ENCODE data around the gene WHRN.

WHRN gene

DNA sequence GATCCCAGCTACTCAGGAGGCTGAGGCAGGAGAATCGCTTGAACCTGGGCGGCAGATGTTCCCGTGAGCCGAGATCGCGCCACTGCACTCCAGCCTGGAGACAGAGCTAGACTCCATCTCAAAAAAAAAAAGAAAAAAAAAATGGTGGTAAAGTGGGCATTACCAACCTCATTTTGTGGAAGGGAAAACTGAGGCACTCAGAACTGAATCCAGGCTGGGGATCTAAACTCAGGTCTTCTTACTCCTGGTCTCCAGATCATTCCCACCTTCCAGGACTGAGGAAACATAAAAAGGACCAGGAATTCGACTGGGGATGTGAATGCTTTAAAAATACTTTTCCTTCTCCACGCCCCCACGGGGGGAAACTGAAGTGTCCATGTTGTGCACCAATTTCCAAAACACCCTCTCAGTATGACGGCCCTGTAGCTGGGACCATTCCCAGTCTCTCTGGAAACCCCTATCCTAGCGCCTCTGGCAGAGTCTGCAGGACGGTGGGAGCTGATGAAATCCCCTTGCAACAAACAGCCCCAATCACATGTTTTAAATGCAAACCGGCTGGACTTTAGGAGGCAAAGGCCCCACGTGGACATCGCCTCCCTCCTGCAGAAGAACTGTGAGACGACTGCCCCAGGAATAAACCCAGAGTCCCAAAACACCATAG, 108.6 kb downstream of the WHRN start:
- no peak for DNase-seq
- in situ Hi-C loops (cut with MboI; ENCODE audit: low pct_unique_long_range_greater_than_20kb, low sequenced_read_pairs) = no loop called here

DNA sequence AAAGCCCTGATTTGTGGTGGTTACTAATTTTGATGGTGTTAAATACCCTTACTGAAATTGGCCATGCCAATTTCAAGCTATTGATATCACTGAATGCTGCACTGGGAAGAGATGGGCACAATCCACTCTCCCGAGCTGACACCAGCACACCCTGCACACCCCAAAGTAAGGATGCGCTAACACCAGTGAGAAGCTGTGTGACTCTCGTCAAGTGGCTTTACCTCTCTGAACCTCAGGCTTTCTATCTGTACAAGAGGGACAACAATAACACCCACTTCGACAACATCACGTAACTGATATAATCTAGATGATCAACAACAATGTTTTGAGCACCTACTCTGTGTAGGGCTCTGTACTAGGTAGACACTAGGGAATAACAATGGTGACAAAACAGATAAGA, 109.5 kb downstream of the WHRN start:
- DNase-seq = no peak
- in situ Hi-C loops (cut with MboI; ENCODE audit: low pct_unique_long_range_greater_than_20kb, low sequenced_read_pairs) = no loop called here

DNA sequence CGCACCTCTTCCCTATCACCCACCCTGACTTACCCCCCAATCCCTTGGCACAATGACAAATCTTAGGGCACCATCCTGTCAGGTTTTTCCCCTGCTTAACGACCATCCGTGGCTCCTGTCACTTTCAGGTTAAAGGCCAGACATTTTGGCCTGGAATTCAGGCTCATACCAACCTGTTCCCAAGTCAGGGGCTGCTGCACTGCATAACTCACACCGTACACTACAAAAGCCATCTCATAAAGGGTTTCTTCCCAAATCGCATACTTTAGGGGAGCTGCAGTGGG, 110.0 kb downstream of the WHRN start:
- no peak for DNase-seq
- in situ Hi-C loops (cut with MboI; ENCODE audit: low pct_unique_long_range_greater_than_20kb, low sequenced_read_pairs) = no loop called here

DNA sequence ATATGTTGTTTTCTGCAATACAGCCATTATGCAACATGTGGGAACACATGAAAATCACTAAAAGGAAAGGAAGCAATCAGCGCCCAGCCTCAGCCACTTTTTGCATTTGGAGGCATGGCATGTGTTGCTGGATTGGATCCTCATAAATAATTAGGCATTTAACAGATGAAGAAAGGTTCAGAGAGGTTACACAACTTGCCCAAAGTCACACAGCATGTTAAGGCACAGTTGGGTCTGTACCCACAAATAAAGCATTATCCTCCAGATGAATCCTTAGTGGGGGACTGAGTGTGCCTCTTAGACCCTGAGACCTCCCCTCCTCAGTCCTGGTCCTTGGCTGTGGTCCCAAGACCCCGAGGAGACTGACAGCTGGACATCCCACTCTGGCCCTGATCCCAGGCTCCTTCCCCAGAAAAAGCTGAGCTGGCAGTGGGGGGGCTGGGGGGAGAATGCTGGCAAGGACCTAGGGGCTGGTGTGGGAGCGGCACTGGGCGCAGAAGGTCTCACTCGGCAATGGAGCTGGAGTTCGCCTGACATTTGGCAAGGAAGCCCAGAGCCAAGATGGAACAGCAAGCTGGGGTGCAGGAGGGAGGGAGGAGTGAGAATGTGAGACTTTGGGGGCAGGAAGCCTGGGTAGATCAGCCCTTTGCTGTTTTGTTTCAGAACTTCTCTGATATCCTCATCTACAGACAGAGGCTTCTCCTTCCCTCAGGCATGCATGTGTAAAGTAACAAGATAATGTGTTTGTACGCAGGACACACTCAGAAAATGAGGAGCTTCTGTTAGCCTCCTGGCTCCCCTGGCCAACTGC, 110.5 kb downstream of the WHRN start:
- DNase-seq = no peak
- in situ Hi-C loops (cut with MboI; ENCODE audit: low pct_unique_long_range_greater_than_20kb, low sequenced_read_pairs) = no loop called here

DNA sequence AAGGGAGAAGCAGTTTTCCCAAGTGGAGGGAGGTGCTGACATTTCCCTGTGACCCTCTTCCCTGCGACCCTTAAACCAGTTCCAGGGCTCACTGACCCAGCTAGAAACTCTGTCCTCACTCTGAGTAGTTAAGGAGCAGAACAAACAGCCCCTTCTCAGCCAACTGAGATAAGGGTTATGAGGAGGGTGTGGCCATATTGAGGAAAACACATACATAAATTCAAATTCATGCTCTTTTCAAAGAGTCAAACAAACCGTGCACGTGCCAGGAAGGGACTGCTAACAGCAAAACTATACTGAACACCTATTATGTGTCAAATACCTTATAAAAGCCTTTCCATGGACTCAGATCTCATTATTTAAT, 112.5 kb downstream of the WHRN start:
- in situ Hi-C loops (cut with MboI; ENCODE audit: low pct_unique_long_range_greater_than_20kb, low sequenced_read_pairs) = no loop called here
- no peak for DNase-seq

DNA sequence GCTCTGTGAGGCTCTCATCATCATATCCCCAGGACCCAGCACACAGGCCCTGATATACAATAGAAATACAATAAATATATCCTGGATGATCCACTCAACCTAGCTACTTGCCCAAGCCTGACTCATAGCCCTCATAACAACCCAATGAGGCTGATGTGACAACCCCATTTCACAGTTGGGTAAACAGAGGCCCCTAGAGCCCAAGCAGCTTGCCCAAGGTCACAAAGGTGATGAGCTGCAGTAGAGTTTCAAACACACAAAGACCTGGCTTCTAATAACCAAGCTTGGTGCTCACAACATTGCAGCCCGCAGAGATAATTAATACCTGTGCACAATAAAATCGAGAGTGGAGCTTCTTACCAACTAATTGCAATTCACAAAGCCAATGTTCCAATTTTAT, 114.3 kb downstream of the WHRN start:
- no peak for DNase-seq
- in situ Hi-C loops (cut with MboI; ENCODE audit: low pct_unique_long_range_greater_than_20kb, low sequenced_read_pairs) = no loop called here

DNA sequence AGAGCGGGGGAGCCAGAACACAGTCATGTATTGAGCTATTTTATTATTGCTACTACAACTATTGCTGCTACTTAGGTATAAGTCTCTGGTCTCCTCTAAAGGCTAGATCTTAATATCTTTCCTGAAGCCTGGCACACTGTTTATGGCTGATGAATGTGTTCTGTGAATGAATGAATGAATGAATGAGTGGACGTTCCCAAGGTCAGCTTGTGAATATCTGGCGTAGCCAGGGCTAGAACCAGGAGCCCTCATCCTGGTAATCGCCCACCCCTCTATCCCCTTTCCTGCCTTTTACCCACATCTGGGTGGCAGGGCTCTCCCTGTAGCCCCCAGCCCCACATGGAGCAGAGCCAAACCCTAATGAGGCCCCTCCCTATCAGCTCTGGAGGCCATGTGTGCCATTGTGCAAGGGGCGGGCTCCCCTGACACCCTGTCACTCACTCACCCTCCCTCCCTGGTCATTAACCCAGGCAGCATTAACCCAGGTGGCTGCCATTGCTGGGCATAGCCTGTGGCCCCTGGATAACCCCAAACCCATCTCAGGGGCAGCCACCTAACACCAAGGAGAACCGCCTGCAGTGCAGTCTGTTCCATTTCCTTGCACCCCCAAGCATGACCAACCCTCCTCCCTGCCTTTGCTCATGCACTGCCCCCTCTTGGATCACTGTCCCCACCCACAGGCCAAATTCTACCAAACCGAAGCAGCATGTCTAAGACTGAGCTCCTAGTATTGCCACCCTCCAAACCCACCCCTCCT, 115.5 kb downstream of the WHRN start:
- DNase-seq = peak; percentile 31
- in situ Hi-C loops (cut with MboI; ENCODE audit: low pct_unique_long_range_greater_than_20kb, low sequenced_read_pairs) = no loop called here

DNA sequence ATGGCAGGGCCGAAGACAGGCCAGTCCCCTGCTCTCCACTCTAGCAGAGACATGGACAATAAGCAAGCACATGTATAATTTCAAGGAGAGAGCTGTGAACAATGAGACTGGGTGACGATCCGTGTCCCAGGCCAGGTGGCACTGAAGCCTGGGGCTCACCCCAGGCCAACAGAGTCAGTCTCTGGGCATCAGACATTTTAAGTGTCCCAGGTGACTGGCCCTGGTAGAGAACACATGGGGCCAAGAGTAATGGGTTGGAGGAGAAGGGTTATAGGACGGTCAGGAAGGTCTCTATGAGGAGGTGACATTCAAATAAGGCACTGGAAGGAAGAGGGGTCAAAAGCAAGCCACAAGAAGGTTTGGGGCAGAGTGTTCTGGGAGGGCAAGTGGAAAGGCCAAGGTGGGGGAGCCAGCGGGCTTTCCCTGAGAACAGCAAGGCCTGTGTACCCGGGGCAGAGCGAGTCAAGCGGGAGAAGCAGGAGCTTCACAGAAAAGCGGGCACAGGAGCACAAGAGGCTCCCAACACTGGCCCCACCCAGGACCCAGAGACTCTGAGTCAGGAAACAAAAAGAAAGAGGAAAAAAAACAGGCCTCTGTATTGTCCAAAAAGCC, 116.4 kb downstream of the WHRN start:
- DNase-seq = no peak
- in situ Hi-C loops (cut with MboI; ENCODE audit: low pct_unique_long_range_greater_than_20kb, low sequenced_read_pairs) = no loop called here

DNA sequence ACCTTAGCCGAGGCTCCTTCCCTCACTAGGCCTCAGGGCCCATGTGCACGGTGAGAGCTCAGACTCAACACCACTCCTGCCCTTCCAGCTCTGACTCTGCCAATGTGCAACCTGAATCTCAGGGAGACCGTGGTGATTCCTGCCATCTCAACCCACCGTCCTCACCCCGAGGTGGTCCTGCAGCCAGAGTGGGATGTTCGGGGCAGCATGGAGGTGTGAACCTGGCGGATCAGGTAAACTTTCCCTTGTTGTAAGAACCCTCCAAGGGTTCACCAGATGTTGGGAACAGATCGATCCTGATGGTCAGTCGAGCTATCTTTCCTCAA, 117.0 kb downstream of the WHRN start:
- no peak for DNase-seq
- in situ Hi-C loops (cut with MboI; ENCODE audit: low pct_unique_long_range_greater_than_20kb, low sequenced_read_pairs) = no loop called here

DNA sequence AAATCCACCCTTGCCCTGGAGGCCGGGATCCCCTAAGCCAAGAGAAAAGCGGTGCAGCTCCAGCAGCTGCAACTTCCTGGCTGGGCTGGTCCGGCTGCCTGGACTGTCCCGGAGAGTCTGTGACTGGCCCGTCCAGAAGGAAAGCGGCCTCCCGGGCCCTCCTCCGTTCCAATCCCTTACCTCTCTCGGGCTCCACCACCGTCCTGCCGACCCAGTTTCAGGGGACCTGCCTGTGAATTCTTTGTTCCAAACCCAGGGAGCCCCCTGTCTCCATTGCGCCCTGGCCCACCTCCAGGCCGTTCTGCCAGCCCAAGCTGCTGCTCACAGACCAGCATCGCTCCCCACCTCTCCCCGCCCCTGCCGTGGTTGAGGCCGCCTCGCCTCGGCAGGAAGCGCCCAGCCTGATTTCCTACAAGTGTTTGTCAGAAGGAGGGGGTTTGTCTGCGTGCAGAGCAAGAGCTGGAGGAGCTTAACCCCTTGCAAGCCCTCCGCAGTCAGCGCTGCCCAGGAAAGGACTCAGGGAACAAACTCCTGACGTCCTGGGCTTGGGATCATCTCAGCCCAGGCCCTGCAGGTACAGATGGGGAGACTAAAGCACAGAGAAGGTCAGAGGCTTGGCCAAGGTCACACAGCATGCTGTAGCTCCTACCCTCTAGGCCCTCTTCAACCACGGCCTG, 117.5 kb downstream of the WHRN start, which contains the start of gene AKNA:
Gene AKNA, minus strand, starts transcription at position 303 of the 677 bp plus-strand sequence. CDS start 6,649 bp downstream, outside the sequence.
- DNase-seq = peak; percentile 88
- in situ Hi-C loops (cut with MboI; ENCODE audit: low pct_unique_long_range_greater_than_20kb, low sequenced_read_pairs) = no loop called here

DNA sequence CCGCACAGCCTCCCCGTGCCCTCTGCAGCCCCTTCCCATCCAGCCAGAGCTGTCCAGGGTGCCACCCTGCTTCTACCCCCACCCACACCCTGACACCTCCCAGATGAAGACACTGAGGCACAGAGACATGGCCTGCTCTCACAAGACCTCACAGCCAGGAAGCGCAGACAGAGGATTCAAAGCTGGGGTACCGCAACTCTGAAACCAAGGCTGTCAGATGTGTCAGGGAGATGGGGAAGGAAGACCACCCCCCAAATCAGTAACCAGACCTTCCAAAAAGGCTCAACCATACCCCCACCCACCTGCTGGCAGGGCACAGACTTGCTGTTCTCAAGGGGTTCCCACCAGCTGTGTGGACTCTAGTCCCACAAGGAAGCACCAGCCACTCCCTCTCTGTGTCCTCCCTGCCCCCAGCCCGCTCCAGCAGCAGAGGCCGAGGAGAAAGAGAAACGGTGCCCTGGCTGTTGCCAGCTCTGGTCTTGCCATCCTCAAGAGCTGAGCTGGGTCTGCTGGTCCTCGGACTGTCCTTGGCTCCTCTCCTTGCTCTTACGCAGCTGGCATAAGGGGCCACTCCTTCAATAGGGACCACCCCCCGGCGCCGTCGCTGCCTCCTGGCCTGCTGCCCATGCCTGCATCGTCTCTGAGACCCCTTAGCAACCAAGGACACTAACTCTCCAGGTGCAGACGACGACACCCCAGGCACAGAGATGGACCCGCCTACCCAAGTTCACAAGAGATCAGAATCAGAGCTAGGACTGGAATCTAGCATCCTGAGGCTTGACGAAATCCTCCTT, 118.2 kb downstream of the WHRN start:
- in situ Hi-C loops (cut with MboI; ENCODE audit: low pct_unique_long_range_greater_than_20kb, low sequenced_read_pairs) = no loop called here

DNA sequence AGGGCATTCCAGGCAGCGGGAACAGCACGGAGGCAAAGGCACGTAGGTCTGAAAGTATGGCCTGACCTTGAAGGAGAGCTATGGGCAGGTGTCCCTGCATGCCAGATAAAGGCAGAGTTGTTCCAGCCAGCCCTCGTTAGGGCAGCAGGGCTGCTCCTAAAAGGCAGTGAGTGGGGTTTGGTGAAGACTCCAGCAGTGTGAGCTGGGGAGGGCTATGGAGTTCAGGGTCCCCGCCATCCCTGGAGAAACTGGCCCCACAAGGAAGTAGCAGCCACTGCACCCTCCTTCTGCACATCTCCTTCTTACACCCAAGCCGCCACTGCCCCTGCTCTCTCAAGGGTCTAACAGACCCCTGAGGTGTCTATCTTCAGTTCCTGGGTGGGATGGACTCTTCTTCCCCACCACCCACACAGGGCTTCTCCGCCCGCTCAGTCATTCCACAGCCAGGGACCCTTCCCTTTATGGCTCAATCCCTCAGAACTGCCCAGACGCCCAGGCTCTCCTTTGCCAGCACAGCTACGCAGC, 118.8 kb downstream of the WHRN start:
- no peak for DNase-seq
- in situ Hi-C loops (cut with MboI; ENCODE audit: low pct_unique_long_range_greater_than_20kb, low sequenced_read_pairs) = no loop called here

More for the DNA sequence above, 118.2 kb downstream of the WHRN start:
- DNase-seq = peak; percentile 34

DNA sequence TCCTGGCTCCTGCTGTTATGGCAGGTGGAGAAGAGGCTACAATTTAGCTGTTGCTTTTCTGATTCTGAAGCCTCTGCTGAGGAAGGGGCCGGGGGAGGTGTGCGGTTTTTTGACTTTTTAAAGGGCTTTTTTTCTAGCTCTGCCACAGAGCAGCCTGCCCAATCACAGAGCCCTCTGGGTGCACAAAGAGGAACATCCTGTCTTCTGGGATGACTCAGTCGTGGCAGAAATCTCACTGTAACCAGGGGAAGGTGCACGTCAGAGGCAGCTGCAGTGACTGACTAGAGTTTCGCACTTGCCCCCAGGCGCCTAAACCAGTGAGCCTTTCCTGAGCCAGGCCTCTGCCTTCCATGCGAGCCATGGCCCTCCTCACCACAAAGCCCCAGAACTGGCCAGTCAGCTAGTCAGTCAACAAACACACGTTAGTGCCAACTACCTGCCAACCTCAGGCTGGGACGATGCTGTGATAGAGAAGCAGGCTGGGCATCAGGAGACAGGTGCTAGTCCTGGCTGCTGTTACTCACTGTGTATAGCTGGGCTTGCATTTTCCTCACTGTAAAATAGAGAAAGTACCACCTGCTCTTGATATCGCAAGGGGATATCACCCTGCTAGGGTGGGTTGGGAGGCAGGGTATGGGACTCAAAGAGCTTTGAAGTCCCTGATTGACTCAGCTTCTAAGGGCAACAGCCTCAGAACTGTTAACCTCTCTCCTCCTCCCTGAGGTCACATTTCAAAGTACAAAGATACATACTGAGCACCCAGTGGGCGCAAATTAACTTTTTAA, 119.7 kb downstream of the WHRN start:
- peak; percentile 97 for DNase-seq
- in situ Hi-C loops (cut with MboI; ENCODE audit: low pct_unique_long_range_greater_than_20kb, low sequenced_read_pairs) = no loop called here

DNA sequence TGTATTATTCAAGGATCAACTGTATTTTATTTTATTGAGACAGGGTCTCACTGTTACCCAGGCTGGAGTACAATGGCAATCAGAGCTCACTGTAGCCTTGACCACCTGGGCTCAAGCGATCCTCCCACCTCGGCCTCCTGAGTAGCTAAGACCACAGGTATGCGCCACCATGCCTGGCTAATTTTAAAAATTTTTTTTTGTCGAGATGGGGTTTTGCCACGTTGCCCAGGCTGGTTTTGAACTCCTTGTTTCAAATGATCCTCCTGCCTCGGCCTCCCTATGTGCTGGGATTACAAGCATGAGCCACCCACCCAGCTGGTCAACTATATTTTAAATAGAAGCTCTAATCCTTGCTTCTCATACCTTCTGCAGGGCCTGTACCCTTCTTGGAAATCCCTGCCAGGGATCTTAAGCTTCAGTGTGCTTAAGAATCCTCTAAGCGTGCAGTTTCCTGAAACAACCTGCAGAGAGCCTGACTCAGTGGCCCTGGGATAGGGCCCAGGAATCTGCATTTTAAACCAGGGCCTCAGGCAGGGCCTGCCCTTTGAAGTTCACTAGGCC, 120.4 kb downstream of the WHRN start:
- in situ Hi-C loops (cut with MboI; ENCODE audit: low pct_unique_long_range_greater_than_20kb, low sequenced_read_pairs) = no loop called here
- no peak for DNase-seq

DNA sequence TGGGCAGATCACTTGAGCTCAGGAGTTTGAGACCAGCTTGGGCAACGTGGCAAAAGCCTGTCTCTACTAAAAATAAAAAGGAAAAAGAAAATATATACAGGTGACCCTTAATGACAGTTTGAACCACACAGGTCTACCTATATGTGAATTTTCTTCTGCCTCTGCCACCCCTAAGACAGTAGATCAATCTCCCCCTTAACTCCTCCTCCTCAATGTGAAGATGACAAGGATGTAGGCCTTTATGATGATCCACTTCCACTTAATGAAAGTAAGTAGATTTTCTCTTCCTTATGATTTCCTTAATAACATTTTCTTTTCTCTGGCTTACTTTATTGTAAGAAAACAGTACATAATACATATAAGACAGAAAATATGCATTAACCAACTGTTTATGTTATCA, 120.9 kb downstream of the WHRN start:
- DNase-seq = no peak

DNA sequence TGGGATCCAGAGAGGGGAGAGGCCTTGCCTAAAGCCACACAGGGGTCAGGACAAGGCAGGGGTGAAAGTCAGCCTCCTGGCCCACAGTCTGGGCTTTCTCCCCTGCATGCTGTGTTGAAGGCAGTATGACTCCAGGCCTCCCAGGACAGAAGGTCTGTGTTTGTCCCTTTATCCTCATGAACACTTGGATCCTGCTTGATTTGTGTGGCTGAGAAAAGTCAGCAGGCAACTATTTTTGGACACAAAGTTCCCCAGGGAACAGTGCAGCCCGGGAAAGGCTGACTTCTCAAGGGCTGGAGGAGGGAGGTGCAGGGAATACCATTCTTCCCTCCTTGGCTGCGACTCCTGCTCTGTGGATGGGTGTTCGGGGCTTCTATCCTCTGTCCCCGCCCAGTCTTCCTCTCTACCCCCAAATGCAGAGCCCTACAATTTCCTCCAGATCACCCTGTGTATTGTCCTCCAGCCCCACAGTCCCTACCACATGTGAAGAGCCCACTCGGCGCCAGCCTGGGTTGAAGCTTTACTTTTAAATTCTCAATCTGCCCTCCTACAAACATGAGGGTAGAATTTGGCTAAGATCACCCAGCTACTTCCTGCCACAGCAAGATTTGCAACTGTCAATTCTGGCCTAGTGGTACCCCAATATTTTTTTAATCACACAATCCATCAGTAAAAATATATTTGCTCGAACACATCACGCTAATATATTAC, 121.6 kb downstream of the WHRN start:
- in situ Hi-C loops (cut with MboI; ENCODE audit: low pct_unique_long_range_greater_than_20kb, low sequenced_read_pairs) = no loop called here

More for the DNA sequence above, 120.9 kb downstream of the WHRN start:
- in situ Hi-C loops (cut with MboI; ENCODE audit: low pct_unique_long_range_greater_than_20kb, low sequenced_read_pairs) = no loop called here

More for the DNA sequence above, 121.6 kb downstream of the WHRN start:
- DNase-seq = no peak

Measured in KBM-7 (cell line).